ENCODE results near the gene NPAT. TPM values are rescaled to one million over a fixed set of nuclear protein-coding genes. Genes with fewer than 3 reads are reported as not detected.
"Not testable (repeated sequence)": the region's sequence is repeated elsewhere in the genome, so short reads cannot be mapped to it uniquely, and the experiment has no call there.

The NPAT gene
- total RNA-seq, 1 donor from 2014 or later: 25.6 TPM

GRCh38 chr11:108131993-108132392 is 90.4 kb downstream of the NPAT start:
- intact Hi-C loops (cut with micrococcal nuclease): no loop called here
- H3K36me3 Mint-ChIP-seq (ENCODE audit: low read depth): peaks cover 34% of the 10 kb centered on the region
- H3K27ac Mint-ChIP-seq: no peak overlapping the region
- no peaks in the 10 kb centered on the region for H3K9me3 Mint-ChIP-seq
- DNase-seq (ENCODE audit: low spot score): no peak
- H3K27me3 Mint-ChIP-seq (ENCODE audit: low read depth): no peaks in the 10 kb centered on the region
- H3K4me3 Mint-ChIP-seq (ENCODE audit: low read depth): no peak overlapping the region
- H3K4me1 Mint-ChIP-seq (ENCODE audit: low read depth): peaks cover 15% of the 10 kb centered on the region

GRCh38 chr11:108128772-108129171 is 93.7 kb downstream of the NPAT start:
- Mint-ChIP-seq H3K27ac (no peak overlapping the region), H3K4me3 (ENCODE audit: low read depth) (no peak overlapping the region), H3K9me3 (no peaks in the 10 kb centered on the region), H3K27me3 (ENCODE audit: low read depth) (no peaks in the 10 kb centered on the region), H3K4me1 (ENCODE audit: low read depth) (peaks cover 17% of the 10 kb centered on the region), H3K36me3 (ENCODE audit: low read depth) (peaks cover 36% of the 10 kb centered on the region)
- no peak for DNase-seq (ENCODE audit: low spot score)
- intact Hi-C loops (cut with micrococcal nuclease): no loop called here

- no peak overlapping the region for H3K4me3 Mint-ChIP-seq (ENCODE audit: low read depth)
- peaks cover 28% of the 10 kb centered on the region for H3K36me3 Mint-ChIP-seq (ENCODE audit: low read depth)
- peak overlapping the region; percentile 54 for H3K27ac Mint-ChIP-seq
- H3K27me3 Mint-ChIP-seq (ENCODE audit: low read depth): no peaks in the 10 kb centered on the region
- DNase-seq (ENCODE audit: low spot score): no peak
- H3K4me1 Mint-ChIP-seq (ENCODE audit: low read depth): peaks cover 37% of the 10 kb centered on the region
- intact Hi-C loops (cut with micrococcal nuclease): no loop called here
- H3K9me3 Mint-ChIP-seq: no peaks in the 10 kb centered on the region
Observed at GRCh38 chr11:108125096-108125495, 97.3 kb downstream of the NPAT start.

GRCh38 chr11:108122166-108122628 is 100.2 kb downstream of the NPAT start:
- intact Hi-C loops (cut with micrococcal nuclease): loop anchor here (5.0 kb wide), 1 partner anchor 375 kb away; the partner anchor contains the start of gene POGLUT3
- DNase-seq (ENCODE audit: low spot score): no peak
- Mint-ChIP-seq H3K27me3 (ENCODE audit: low read depth) (no peaks in the 10 kb centered on the region), H3K9me3 (no peaks in the 10 kb centered on the region), H3K4me1 (ENCODE audit: low read depth) (peaks cover 40% of the 10 kb centered on the region), H3K27ac (peak overlapping the region; percentile 90), H3K4me3 (ENCODE audit: low read depth) (peak overlapping the region; percentile 95), H3K36me3 (ENCODE audit: low read depth) (peaks cover 25% of the 10 kb centered on the region)

GRCh38 chr11:108121274-108122155 is 100.9 kb downstream of the NPAT start, which contains the start of gene ACAT1:
Gene ACAT1, plus strand, starts transcription at chr11:108121567. Its CDS starts 40 bp downstream, at chr11:108121607.
- Mint-ChIP-seq H3K4me3 (ENCODE audit: low read depth) (peak within 1 kb of the TSS; percentile 95), H3K36me3 (ENCODE audit: low read depth) (peaks cover 23% of the 10 kb centered on the region), H3K27me3 (ENCODE audit: low read depth) (no peaks in the 10 kb centered on the region), H3K4me1 (ENCODE audit: low read depth) (peaks cover 40% of the 10 kb centered on the region), H3K27ac (peak within 1 kb of the TSS; percentile 90), H3K9me3 (no peaks in the 10 kb centered on the region)
- peak; percentile 95 for DNase-seq (ENCODE audit: low spot score)
- intact Hi-C loops (cut with micrococcal nuclease): loop anchor here (1.0 to 5.0 kb wide), 6 partner anchors 15 to 543 kb away; partner anchors contain the start of genes C11orf65 and POGLUT3

- Mint-ChIP-seq H3K36me3 (ENCODE audit: low read depth) (peaks cover 18% of the 10 kb centered on the region), H3K4me1 (ENCODE audit: low read depth) (peaks cover 38% of the 10 kb centered on the region), H3K27ac (peak overlapping the region; percentile 81), H3K4me3 (ENCODE audit: low read depth) (peak overlapping the region; percentile 95)
- DNase-seq (ENCODE audit: low spot score); H3K27me3 Mint-ChIP-seq (ENCODE audit: low read depth); H3K9me3 Mint-ChIP-seq: not testable (repeated sequence)
- intact Hi-C loops (cut with micrococcal nuclease): loop anchor here (1.0 to 5.0 kb wide), 6 partner anchors 15 to 543 kb away; partner anchors contain the start of genes C11orf65 and POGLUT3
Observed at GRCh38 chr11:108120936-108121273, 101.5 kb downstream of the NPAT start.

- H3K9me3 Mint-ChIP-seq: no peaks in the 10 kb centered on the region
- H3K4me3 Mint-ChIP-seq (ENCODE audit: low read depth): no peak overlapping the region
- intact Hi-C loops (cut with micrococcal nuclease): loop anchor here (2.0 to 5.0 kb wide), 3 partner anchors 106 to 537 kb away; no protein-coding TSS in a partner anchor
- H3K4me1 Mint-ChIP-seq (ENCODE audit: low read depth): peaks cover 17% of the 10 kb centered on the region
- no peak for DNase-seq (ENCODE audit: low spot score)
- H3K27me3 Mint-ChIP-seq (ENCODE audit: low read depth): no peaks in the 10 kb centered on the region
- H3K27ac Mint-ChIP-seq: no peak overlapping the region
- H3K36me3 Mint-ChIP-seq (ENCODE audit: low read depth): peaks cover 3% of the 10 kb centered on the region
Observed at GRCh38 chr11:108117746-108118371, 104.6 kb downstream of the NPAT start.

- Mint-ChIP-seq H3K4me1 (ENCODE audit: low read depth) (peaks cover 3% of the 10 kb centered on the region), H3K27me3 (ENCODE audit: low read depth) (no peaks in the 10 kb centered on the region), H3K27ac (no peak overlapping the region), H3K4me3 (ENCODE audit: low read depth) (no peak overlapping the region), H3K9me3 (no peaks in the 10 kb centered on the region), H3K36me3 (ENCODE audit: low read depth) (no peaks in the 10 kb centered on the region)
- intact Hi-C loops (cut with micrococcal nuclease): loop anchor here (2.0 to 5.0 kb wide), 2 partner anchors 103 to 533 kb away; no protein-coding TSS in a partner anchor
- no peak for DNase-seq (ENCODE audit: low spot score)
Observed at GRCh38 chr11:108115500-108116140, 106.8 kb downstream of the NPAT start.

GRCh38 chr11:108112057-108112456 is 110.4 kb downstream of the NPAT start:
- Mint-ChIP-seq H3K4me3 (ENCODE audit: low read depth) (no peak overlapping the region), H3K9me3 (no peaks in the 10 kb centered on the region), H3K36me3 (ENCODE audit: low read depth) (peaks cover 3% of the 10 kb centered on the region), H3K27ac (no peak overlapping the region), H3K27me3 (ENCODE audit: low read depth) (no peaks in the 10 kb centered on the region), H3K4me1 (ENCODE audit: low read depth) (no peaks in the 10 kb centered on the region)
- intact Hi-C loops (cut with micrococcal nuclease): no loop called here
- DNase-seq (ENCODE audit: low spot score): no peak

GRCh38 chr11:108111126-108111525 is 111.3 kb downstream of the NPAT start:
- Mint-ChIP-seq H3K9me3 (no peaks in the 10 kb centered on the region), H3K4me3 (ENCODE audit: low read depth) (no peak overlapping the region), H3K27me3 (ENCODE audit: low read depth) (no peaks in the 10 kb centered on the region), H3K4me1 (ENCODE audit: low read depth) (no peaks in the 10 kb centered on the region), H3K36me3 (ENCODE audit: low read depth) (peaks cover 3% of the 10 kb centered on the region), H3K27ac (no peak overlapping the region)
- intact Hi-C loops (cut with micrococcal nuclease): no loop called here
- DNase-seq (ENCODE audit: low spot score): no peak

Data from activated T-helper 2 cell treated with anti-CD3 and anti-CD28 coated beads, Interferon-gamma antibody, Interleukin-2, Interleukin-4, amounts not matched to agents 10 μg/mL and 5 μg/mL and 100 μg/mL, durations not matched to agents 14 hours and 24 hours and 36 hours (primary cell).